Calu3 (cell line): ENCODE measurements around the gene WDFY4. TPM values are rescaled to one million over a fixed set of nuclear protein-coding genes. Genes with fewer than 3 reads are reported as not detected.

Experiments
- BruUV-seq: library from RNA; stranded (reverse); fragments of 400-500 nt; replicated peaks from 2 replicates; lab custom pipeline; 2021; lab: Mats Ljungman, UMichigan
- CTCF ChIA-PET: fragments of 300-600 bp; sonication (Branson Sonifier 250); formaldehyde crosslinking; loops from one replicate; lab custom pipeline; 2022; ENCODE audit warnings: antibody characterized with exemption; lab: Charles Lee
- DNase-seq: peaks from one replicate; pipeline ENCODE4 v3.0.0; 2022
- H3K27ac Mint-ChIP-seq: one replicate; pipeline ENCODE4 v1.8.0; 2022; ENCODE audit warnings: mixed read lengths; ENCODE audit not compliant: unreplicated experiment
- H3K27me3 Mint-ChIP-seq: one replicate; pipeline ENCODE4 v1.8.0; 2022; ENCODE audit warnings: mixed read lengths; ENCODE audit not compliant: unreplicated experiment
- H3K36me3 Mint-ChIP-seq: one replicate; pipeline ENCODE4 v1.8.0; 2022; ENCODE audit warnings: mild to moderate bottlenecking, moderate library complexity, mixed read lengths; ENCODE audit not compliant: insufficient read depth, unreplicated experiment
- H3K4me1 Mint-ChIP-seq: one replicate; pipeline ENCODE4 v1.8.0; 2022; ENCODE audit warnings: mild to moderate bottlenecking, low read depth, mixed read lengths; ENCODE audit not compliant: unreplicated experiment
- H3K4me3 Mint-ChIP-seq: one replicate; pipeline ENCODE4 v1.8.0; 2022; ENCODE audit warnings: mild to moderate bottlenecking, low read depth, moderate library complexity, mixed read lengths; ENCODE audit not compliant: unreplicated experiment
- H3K9me3 Mint-ChIP-seq: one replicate; pipeline ENCODE4 v1.8.0; 2022; ENCODE audit warnings: low read depth, mixed read lengths; ENCODE audit not compliant: unreplicated experiment
- intact Hi-C: fragments of 100-400 bp; cut with micrococcal nuclease; formaldehyde crosslinking; loops from one replicate; pipeline ENCODE4 v1.10.0; 2022; ENCODE audit not compliant: unreplicated experiment
- total RNA-seq: library from RNA; stranded (reverse); gene quantifications from 2 replicates; pipeline ENCODE4 v1.2.3, GENCODE V29; 2022
- TF ChIP-seq, protein P1 (sequence below): fragments of 200-600 bp; IDR thresholded peaks from one replicate; pipeline ENCODE4 v1.8.0; 2022; ENCODE audit warnings: antibody characterized with exemption; ENCODE audit not compliant: unreplicated experiment

WDFY4 gene
- total RNA-seq, 1 experiment from 2014 or later, result not detected

DNA sequence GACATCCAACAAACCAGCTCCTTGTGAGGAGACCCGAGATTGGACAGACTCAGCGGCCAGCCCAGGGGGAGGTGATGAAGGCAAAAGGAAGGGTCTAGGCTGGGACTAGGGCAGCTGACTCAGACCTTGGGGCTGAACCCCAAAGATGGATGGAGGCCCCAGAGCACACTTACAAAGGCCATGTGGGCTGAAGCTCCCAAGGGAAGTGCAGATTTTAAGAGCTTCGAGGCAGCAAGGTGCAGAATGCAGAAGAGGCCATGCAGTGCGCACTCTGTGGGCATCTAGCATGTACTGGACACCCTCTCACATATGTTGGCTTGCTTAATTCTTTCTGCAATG, 11.8 kb downstream of the WDFY4 start:
- peaks cover 92% of the 10 kb centered on the region for H3K27me3 Mint-ChIP-seq
- DNase-seq, result no peak
- TF ChIP-seq, protein P1, sequence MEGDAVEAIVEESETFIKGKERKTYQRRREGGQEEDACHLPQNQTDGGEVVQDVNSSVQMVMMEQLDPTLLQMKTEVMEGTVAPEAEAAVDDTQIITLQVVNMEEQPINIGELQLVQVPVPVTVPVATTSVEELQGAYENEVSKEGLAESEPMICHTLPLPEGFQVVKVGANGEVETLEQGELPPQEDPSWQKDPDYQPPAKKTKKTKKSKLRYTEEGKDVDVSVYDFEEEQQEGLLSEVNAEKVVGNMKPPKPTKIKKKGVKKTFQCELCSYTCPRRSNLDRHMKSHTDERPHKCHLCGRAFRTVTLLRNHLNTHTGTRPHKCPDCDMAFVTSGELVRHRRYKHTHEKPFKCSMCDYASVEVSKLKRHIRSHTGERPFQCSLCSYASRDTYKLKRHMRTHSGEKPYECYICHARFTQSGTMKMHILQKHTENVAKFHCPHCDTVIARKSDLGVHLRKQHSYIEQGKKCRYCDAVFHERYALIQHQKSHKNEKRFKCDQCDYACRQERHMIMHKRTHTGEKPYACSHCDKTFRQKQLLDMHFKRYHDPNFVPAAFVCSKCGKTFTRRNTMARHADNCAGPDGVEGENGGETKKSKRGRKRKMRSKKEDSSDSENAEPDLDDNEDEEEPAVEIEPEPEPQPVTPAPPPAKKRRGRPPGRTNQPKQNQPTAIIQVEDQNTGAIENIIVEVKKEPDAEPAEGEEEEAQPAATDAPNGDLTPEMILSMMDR, result no peak
- no peaks in the 10 kb centered on the region for H3K36me3 Mint-ChIP-seq
- intact Hi-C loops, result no loop called here
- BruUV-seq, result no TSS peak
- no peaks in the 10 kb centered on the region for H3K4me1 Mint-ChIP-seq
- no peak overlapping the region for H3K4me3 Mint-ChIP-seq
- CTCF ChIA-PET, result no interaction called here
- no peaks in the 10 kb centered on the region for H3K9me3 Mint-ChIP-seq
- no peak overlapping the region for H3K27ac Mint-ChIP-seq

DNA sequence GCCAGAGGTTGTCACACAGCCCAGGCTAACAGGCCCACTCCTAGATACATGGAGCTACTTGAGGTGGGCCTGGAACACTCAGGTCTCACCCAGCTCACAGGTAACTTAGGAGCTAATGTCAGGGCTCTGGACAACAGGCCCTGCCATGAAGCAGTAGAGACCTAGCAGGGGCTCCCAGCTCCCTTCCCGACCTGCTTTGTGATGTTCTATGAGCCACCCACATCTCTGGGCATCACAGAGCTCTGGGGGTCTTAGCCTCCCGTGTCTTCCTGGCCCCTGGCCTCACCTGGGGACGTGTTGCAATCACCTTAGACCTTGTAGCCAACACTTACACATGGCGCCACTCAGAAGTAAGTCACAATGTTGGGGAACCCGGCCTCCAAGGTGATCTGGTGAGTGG, 12.4 kb downstream of the WDFY4 start:
- peaks cover 92% of the 10 kb centered on the region for H3K27me3 Mint-ChIP-seq
- CTCF ChIA-PET, result no interaction called here
- DNase-seq, result no peak
- H3K9me3 Mint-ChIP-seq, result no peaks in the 10 kb centered on the region
- no TSS peak for BruUV-seq
- intact Hi-C loops, result no loop called here
- no peaks in the 10 kb centered on the region for H3K36me3 Mint-ChIP-seq
- no peak overlapping the region for H3K4me3 Mint-ChIP-seq
- TF ChIP-seq, protein P1, result no peak
- no peak overlapping the region for H3K27ac Mint-ChIP-seq
- no peaks in the 10 kb centered on the region for H3K4me1 Mint-ChIP-seq

DNA sequence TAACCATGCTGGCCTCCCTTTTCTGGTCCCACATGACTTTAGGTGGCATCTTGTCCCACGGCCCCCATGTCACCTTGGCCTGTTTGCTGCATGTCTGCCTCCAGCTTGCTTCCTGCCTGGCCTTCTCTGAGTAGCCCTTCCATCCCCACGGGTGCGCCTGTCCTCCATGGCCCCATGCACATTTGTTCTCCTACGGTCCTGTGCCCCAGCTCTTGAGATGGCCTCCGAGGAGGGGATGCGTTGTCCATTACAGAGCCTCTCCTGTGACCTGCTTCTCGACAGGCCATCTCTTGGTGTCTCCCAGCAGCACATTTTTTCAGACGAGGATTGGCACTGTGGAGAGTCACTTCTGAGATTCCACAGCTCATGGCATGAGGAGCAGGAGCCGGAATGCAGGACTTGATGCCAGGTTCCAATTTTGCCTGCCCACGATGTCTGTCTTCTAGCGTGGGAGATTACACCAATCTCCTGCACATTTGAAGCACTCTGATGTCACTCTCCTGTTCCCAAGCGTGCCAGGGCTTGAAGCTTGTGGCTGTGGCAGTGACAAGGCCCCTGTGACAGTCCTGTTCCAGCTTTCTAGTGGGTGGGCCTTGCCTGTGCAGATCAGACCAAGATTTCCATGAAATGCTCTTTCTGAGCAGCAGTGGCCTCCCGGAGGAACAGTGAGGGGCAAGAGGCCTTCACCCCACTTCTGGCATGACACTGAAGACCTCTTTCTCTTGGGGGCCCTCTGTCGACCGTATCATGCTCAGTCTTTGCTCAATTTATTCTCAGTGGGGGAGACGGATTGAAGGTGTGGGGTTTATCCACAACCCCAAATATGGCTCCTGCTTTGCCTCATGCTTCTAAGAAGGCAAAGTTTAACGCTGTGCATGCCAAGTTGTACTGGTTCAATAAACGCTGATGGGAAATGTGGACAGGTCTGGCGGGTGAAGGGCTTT, 13.4 kb downstream of the WDFY4 start:
- H3K4me3 Mint-ChIP-seq, result no peak overlapping the region
- intact Hi-C loops, result no loop called here
- H3K27me3 Mint-ChIP-seq, result peaks cover 92% of the 10 kb centered on the region
- CTCF ChIA-PET, result no interaction called here
- BruUV-seq, result no TSS peak
- H3K27ac Mint-ChIP-seq, result no peak overlapping the region
- no peak for DNase-seq
- no peaks in the 10 kb centered on the region for H3K36me3 Mint-ChIP-seq
- no peaks in the 10 kb centered on the region for H3K9me3 Mint-ChIP-seq
- H3K4me1 Mint-ChIP-seq, result no peaks in the 10 kb centered on the region
- TF ChIP-seq, protein P1, result no peak

DNA sequence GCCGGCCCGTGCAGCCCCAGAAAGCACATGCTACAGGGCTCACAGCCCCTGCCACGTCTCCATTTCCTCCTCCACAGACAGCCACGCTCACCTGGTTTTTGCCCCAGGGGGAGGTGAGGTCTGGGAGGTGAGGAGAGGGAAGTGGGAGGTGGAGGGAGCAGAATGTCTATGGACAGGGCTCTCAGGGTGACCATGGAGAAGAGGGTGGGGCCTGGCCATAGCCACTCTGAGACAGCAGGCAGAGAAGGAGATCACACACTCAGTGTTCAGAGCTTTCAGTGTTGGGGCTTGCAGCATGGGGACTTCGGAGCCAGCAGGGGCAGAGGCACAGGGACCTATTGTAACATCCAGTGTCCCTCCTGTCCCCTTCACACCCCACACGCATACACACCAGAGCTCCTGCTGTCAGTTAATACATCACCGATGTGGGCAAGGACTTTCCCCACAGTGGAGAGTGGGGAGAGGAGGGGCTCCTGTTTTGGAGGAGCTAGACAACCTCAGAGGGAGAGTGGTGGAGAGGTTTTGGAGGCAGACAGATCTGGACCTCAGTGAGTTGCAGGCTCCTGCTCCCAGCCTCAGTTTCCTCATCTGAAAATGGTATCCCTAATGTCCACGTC, 14.4 kb downstream of the WDFY4 start:
- CTCF ChIA-PET, result no interaction called here

More for the DNA sequence above, 14.4 kb downstream of the WDFY4 start:
- no peak for DNase-seq
- no peak overlapping the region for H3K4me3 Mint-ChIP-seq
- no TSS peak for BruUV-seq
- H3K27ac Mint-ChIP-seq, result no peak overlapping the region
- TF ChIP-seq, protein P1, result no peak
- no peaks in the 10 kb centered on the region for H3K4me1 Mint-ChIP-seq
- H3K9me3 Mint-ChIP-seq, result no peaks in the 10 kb centered on the region
- peaks cover 93% of the 10 kb centered on the region for H3K27me3 Mint-ChIP-seq
- no peaks in the 10 kb centered on the region for H3K36me3 Mint-ChIP-seq
- intact Hi-C loops, result no loop called here
